ENCODE results near the gene DPYSL5.

Gene DPYSL5

DNA sequence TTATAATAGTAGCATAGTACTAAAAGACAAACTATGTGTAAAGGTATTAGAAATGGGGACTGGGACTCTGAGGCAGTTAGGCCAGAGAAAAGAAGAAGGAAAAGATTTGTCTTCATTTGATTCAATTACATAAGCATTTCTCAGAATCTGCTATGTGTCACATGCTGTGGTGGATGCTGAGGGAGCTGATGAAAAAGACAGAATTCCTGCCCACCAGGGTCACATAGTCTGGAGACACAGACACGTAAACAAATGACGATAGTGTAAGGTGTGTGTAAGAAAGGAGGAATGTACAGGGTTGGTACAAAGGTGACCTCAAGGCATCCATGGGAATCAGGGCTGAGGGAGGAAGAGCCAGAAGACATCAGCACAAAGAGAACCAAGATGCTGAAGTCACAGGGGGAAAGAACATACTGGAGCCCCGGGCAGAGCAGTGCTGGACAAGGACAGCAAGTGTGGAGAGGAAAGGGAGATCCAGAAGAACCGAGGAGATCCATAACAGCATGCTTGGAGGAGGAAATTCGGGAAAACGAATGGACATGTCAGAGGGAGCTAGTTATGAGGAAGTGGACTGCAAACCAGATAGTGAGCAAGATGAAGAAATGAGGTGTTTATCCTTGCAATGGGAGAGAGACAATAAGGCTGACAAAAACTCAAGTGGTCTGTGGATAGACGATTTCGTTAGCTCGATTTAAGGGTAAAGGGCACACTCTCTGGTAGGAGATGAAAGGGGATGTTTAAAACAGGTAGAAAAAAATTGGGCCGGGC lies 121.3 kb downstream of the DPYSL5 start:
- DNase-seq = no peak

DNA sequence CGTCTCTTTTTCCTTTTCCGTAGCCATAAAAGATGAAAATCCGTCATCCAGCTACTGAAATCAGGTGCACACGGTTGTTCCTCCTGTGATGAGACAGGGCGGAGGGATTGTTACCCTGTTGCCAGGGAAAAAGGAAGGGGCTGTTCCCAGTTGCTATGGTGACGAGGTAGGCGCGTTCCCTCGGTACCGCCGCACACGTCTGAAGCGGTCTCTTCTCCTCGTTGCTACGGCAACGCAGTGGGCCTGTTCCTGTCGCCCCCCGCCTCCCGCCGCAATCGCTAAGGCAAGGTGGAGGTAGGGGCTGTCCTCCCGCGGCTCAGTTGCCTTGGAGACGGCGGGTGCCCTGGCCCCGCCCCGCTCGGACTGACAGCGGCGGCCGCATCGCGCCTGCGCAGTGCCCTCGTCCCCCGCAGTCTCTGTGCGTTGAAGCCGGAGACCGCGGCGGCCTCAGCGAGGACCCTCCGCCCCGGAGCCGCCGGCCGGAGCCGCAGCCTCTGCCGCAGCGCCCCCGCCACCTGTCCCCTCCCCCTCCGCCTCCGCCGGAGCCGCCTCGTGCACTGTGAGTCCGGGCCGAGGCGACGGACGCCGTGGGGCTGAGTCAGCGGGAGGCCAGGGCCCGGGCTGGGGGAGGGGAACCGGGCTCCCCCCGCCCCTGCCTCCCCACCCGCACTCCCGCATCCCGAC lies 122.5 kb downstream of the DPYSL5 start, which contains the start of gene MAPRE3:
MAPRE3 (plus strand) TSS at position 394 of the 684 bp plus-strand sequence. CDS start 51,582 bp downstream, outside the sequence.
- peak; percentile 74 for DNase-seq

GRCh38 chr2:26970928-26971627 lies 123.1 kb downstream of the DPYSL5 start:
- no peak for DNase-seq

GRCh38 chr2:26971911-26972786 lies 124.2 kb downstream of the DPYSL5 start:
- no peak for DNase-seq

DNA sequence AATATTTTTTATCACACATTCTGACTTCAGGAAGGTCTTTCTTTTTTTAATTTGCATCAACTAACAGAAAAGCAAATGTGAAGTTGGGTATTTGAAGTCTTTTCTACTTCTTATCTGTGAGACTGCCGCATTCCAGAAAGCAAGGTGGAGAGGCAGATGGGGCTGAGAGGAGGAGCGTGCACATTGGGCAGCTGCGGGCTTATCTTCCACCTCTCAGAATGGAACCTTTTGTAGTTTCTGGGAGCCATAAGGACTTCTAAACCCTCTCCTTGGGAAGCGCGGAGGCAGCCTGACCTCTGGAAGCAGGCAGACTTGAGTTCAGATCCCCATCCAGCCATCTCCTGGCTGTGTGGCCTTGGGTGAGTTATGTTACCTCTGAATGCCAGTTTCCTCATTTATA lies 126.4 kb downstream of the DPYSL5 start:
- DNase-seq = no peak

DNA sequence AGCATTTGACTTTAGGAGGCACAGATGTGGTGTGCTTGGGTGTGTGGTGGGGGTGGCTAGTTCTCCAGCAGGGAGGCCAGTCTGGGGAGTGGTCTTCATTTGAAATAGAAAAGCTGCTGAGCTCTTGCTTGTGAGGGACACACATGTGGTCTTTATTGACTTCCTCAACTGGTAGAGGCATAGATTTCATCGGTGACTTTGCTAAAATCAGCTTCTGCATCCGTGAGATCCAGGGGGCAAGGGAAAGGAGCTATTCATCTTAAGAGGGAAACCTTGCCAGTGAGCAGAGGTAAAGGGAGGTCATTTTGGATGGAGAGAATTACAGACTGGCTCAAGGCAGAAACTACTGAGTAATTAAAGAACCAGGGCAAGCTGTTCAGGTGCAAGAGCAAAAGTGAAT lies 127.2 kb downstream of the DPYSL5 start:
- DNase-seq = no peak

DNA sequence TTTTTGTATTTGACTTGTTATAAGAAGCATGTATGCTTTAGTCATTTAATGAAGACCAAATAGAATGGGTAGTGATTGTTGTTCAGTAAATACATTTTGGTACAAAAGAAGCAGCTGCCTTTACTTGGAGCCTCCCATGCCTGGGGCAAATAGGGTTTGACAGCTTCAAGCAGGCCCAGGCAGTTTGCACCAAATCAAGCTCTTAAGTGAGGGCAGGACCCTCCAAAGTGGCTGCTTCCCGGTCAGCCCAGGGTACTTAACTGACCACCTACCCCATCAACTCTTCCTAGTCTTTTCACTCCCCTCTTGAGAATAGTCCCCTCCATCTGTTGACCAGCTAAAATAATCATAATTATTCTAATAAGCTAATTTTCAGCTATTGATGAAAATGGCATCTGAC lies 127.7 kb downstream of the DPYSL5 start:
- no peak for DNase-seq

DNA sequence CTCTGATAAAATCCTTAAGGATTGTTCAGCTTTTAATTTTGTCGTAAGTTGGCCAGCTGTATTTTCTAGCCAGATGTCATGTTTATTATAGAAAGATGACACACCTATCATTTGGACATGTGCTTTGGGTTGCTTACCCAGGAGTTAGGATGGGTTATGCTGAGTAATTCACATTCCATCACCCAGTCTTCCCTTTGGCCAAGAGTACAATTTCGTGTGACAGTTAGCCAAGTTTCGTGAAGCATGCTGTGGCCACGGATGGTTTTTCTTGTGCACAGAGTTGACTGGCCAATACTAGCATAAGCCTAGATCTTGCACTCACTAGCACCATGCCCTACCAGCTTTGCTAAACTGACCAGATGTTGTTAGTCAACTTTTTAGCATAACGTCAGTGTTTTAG lies 128.3 kb downstream of the DPYSL5 start:
- DNase-seq = no peak

GRCh38 chr2:26977012-26977411 lies 129.1 kb downstream of the DPYSL5 start:
- no peak for DNase-seq

DNA sequence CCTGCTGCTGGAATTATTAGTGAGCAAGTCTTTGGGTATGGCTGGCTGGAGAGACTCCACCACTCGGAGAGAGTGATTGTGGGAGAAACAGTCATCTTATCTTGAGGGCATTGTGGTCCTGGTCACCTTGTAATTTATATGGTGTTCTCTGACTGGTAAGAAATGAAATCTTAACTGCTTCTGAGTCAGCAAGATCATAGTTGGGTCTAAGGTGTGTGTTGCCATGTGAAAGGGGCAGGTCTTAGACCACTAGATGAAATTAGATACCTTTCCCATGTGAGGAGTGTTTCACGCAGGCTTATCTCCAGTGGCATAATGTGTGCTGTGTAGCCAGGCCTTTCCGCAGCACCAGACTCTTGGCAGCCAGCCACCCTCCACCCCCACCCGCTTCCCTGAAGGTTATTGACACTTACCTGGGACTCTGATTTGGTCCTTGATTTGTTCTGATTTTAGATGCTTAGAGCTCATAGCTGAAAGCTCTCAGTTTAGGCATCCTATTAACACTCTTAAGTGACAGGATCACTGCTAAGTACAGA lies 130.2 kb downstream of the DPYSL5 start:
- DNase-seq = no peak

GRCh38 chr2:26979741-26980140 lies 131.8 kb downstream of the DPYSL5 start:
- no peak for DNase-seq

- no peak for DNase-seq
These were observed 133.0 kb downstream of the DPYSL5 start for GRCh38 chr2:26980971-26981370.

DNA sequence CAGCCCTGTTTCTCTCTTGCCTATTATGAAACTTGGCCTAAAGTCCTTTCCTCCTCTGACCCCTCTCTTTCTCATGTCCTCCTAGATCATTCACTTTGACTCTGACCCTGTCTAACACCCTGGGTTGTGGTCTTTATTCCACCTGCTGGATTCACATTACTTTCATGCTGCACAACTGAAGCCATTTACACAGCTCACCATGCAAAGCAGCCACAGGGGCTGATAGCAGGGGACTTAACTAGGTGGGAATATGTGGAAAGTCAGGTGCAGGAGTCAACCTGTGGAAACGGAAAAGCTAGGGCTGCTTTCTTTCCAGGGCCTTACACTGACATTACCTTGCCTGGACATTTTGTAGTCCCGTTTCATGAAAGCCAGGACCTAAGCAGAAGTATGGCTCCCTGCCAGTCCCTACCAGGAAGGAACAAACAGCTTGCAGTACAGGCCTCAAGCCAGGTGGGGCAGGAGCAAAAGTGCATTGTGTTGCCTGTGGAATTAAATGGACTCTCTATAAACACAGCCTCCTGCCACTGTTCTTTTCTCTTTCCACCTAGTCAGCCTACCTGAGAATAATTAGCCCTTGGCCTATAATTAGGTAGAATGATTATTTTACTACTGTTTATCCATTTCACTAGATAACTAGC lies 134.3 kb downstream of the DPYSL5 start:
- no peak for DNase-seq

- DNase-seq = no peak
These were observed 135.8 kb downstream of the DPYSL5 start for GRCh38 chr2:26983746-26984145.

DNA sequence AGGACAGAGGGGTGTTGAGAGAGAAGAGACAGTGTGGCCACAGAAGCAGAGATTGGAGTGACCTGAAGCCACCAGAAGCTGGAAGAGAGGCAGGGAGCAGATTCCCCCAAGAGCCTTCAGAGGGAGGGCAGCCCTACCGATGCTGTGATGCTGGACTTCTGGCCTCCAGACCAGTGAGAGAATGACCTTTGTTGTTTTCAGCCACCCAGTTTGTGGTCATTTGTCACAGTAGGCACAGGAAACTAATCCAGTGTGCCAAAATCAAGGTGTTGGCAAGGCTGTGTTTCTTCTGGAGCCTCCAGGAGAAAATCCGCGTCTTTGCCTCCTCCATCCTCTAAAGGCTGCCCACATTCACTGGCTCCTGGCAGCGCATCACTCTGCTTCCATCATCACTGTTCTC lies 137.9 kb downstream of the DPYSL5 start:
- DNase-seq = no peak

- no peak for DNase-seq
These were observed 138.6 kb downstream of the DPYSL5 start for GRCh38 chr2:26986576-26986975.

DNA sequence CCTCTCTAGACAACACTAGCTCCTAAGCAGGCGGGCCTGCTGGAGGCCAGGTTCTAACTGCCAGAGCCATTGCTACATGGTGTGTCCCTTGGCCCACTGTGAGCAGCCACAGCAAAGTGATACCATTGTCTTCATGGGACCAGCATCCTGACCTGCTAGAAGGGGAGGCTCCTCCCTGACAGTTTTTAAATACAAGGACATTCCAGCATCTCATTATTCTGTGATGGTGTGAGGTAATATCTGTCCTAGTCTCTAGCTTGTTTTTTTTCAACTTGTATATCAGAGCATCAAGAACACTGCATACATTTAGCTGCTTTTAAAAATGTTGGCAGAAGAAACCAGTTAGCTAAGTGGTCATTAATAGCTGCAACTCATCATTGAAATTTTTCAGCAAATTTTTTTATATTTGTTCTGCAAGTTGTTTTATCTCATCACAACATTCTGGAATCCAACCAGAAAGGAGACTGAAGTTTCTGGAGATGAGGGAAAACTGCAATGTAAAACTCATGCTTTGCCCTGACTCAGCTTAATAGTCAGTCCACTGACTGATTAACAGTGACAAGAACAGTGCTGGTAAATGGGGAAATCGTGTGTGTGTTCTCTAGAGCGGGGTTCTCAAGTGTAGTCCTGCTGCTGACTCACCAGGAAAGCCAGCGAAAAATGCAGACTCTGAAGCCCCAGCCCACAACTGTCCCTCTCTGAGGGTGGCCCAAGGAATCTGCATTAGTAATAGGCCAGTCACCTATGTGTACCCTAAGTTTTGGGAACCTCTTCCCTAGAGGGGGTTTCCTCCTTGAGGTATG lies 140.3 kb downstream of the DPYSL5 start:
- DNase-seq = no peak

GRCh38 chr2:26989156-26989555 lies 141.2 kb downstream of the DPYSL5 start:
- no peak for DNase-seq

DNA sequence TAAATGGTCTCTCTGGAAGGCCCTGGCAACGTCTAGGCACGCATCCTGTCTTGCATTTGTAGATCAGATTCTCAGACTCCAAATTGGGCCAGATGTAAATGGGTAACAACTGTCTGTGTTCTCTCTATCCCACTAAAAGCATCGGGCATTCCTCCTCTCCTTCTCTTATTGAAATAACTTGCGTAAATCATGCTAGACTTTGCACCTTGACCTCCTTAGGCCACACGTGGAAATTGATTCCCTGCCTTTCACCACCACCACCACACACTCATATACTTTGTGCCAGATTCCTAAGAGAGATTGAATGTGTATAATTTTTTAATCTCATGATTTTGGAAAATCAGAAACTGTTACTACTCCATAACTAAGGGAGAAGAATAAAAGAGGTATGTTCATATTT lies 143.8 kb downstream of the DPYSL5 start:
- no peak for DNase-seq

GRCh38 chr2:26993768-26994167 lies 145.8 kb downstream of the DPYSL5 start:
- DNase-seq = no peak

- DNase-seq = no peak
These were observed 147.1 kb downstream of the DPYSL5 start for GRCh38 chr2:26994983-26995382.
